ENCODE data around the gene FCMR. TPM values are rescaled to one million over a fixed set of nuclear protein-coding genes. Genes with fewer than 3 reads are reported as not detected.

Gene FCMR
- total and polyA plus RNA-seq, 2 donors from 2014 or later, result 1.3 to 16.7 TPM

DNA sequence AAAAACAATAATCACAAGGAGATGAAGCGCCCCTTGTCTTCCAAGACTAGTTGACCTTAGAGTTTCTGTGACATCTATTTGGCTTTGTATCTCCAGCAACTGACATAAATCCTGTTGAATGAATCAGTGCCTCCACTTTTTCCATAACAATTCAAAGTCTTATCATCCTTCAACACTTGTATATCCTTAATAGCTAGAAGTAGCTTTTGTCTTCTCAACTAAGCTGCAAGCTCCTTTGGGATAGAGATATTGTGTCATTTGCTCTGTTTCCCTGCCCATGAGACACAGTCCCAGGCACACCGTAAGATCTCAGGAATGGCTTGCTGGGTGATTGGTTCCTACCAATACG is 18.8 kb upstream of the FCMR start:
- DNase-seq, result no peak
- Histone ChIP-seq H3K27me3 (ENCODE audit: control insufficient read depth, insufficient read depth, low read length) (no peaks in the 10 kb centered on the region), H3K36me3 (ENCODE audit: control insufficient read depth in 2 of 3, insufficient read depth in 3 of 3, low read length in 3 of 3) (no peaks in the 10 kb centered on the region), H3K9ac (ENCODE audit: low read length in 3 of 3) (no peak overlapping the region), H3K4me1 (ENCODE audit: control insufficient read depth in 2 of 3, insufficient read depth in 2 of 3, low read depth in 1 of 3, low read length in 3 of 3) (peaks cover 0 to 20% (median 16%) of the 10 kb centered on the region in 3 donors), H3K27ac (ENCODE audit: low read depth in 2 of 2, low read length in 2 of 2) (no peak overlapping the region), H3K9me3 (ENCODE audit: control insufficient read depth in 2 of 3, insufficient read depth in 1 of 3, low read length in 3 of 3) (no peaks in the 10 kb centered on the region), H3K4me3 (ENCODE audit: low read length in 3 of 3) (no peak overlapping the region)
- no peak for FAIRE-seq
- TF ChIP-seq, protein P1, sequence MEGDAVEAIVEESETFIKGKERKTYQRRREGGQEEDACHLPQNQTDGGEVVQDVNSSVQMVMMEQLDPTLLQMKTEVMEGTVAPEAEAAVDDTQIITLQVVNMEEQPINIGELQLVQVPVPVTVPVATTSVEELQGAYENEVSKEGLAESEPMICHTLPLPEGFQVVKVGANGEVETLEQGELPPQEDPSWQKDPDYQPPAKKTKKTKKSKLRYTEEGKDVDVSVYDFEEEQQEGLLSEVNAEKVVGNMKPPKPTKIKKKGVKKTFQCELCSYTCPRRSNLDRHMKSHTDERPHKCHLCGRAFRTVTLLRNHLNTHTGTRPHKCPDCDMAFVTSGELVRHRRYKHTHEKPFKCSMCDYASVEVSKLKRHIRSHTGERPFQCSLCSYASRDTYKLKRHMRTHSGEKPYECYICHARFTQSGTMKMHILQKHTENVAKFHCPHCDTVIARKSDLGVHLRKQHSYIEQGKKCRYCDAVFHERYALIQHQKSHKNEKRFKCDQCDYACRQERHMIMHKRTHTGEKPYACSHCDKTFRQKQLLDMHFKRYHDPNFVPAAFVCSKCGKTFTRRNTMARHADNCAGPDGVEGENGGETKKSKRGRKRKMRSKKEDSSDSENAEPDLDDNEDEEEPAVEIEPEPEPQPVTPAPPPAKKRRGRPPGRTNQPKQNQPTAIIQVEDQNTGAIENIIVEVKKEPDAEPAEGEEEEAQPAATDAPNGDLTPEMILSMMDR (IDR thresholded peaks at IDR 0.05; ENCODE audit: borderline replicate concordance, extremely low read depth, insufficient read depth), result no peak
- intact Hi-C loops (cut with DNase I), result no loop called here

DNA sequence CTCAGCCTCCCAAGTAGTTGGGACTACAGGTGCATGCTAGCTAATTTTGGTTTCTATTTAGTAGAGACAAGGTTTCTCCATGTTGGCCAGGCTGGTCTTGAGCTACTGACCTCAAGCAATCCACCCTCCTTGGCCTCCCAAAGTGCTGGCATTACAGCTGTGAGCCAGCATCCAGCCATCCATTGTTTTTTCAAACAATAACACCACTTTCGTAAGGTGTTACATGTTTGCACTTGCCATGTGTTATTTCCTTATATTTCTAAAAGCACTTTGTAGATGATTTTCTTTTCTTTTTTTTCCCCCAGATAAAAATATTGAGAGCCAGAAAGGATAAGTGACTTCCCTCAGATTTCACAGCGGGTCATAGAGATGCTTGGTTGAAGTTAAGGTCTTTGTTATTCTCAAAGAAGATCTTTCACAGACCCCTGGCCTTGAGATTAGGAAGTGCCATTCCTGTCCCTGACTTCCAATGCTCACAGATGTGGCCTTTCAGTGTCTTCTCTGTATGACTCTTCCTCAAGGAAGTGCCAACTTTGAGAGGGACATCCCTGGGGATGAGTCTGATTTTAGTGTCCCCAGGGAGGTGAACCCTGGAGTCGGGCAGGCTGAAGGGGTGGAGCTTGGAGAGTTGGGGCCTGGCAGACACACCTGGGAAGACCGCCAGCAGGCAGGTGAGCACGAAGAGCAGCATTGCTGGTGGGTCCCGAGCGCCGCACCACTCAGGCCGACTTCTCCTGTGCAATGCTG is 18.3 kb upstream of the FCMR start:
- intact Hi-C loops (cut with DNase I), result no loop called here
- FAIRE-seq (no peak), DNase-seq (no peak)
- Histone ChIP-seq H3K36me3 (ENCODE audit: control insufficient read depth in 2 of 3, insufficient read depth in 3 of 3, low read length in 3 of 3) (no peaks in the 10 kb centered on the region), H3K9ac (ENCODE audit: low read length in 3 of 3) (no peak overlapping the region), H3K27me3 (ENCODE audit: control insufficient read depth, insufficient read depth, low read length) (no peaks in the 10 kb centered on the region), H3K9me3 (ENCODE audit: control insufficient read depth in 2 of 3, insufficient read depth in 1 of 3, low read length in 3 of 3) (no peaks in the 10 kb centered on the region), H3K27ac (ENCODE audit: low read depth in 2 of 2, low read length in 2 of 2) (no peak overlapping the region), H3K4me3 (ENCODE audit: low read length in 3 of 3) (no peak overlapping the region), H3K4me1 (ENCODE audit: control insufficient read depth in 2 of 3, insufficient read depth in 2 of 3, low read depth in 1 of 3, low read length in 3 of 3) (peaks cover 0 to 20% (median 13%) of the 10 kb centered on the region in 3 donors)
- TF ChIP-seq, protein P1 (IDR thresholded peaks at IDR 0.05; ENCODE audit: borderline replicate concordance, extremely low read depth, insufficient read depth), result no peak

DNA sequence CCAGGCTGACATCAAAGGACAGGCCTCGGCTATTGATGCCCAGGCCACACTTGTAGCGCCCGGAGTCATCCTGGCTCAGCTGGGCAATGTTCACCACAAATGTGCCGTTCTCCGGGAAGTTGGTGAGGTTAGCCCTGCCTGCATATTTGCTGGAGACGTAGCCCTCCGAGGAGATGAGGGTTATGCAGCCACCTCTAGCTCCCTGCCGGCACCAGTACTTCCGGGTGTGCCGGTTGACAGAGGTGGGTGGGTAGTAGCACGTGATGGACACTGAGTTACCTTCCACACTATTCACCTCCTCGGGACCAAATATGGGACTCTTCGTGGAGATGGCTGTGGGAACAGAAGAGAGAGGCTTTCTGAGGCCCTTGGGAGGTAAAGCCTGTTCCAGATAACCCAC is 17.4 kb upstream of the FCMR start:
- Histone ChIP-seq H3K9ac (ENCODE audit: low read length in 3 of 3) (no peak overlapping the region), H3K9me3 (ENCODE audit: control insufficient read depth in 2 of 3, insufficient read depth in 1 of 3, low read length in 3 of 3) (no peaks in the 10 kb centered on the region), H3K27me3 (ENCODE audit: control insufficient read depth, insufficient read depth, low read length) (no peaks in the 10 kb centered on the region), H3K27ac (ENCODE audit: low read depth in 2 of 2, low read length in 2 of 2) (no peak overlapping the region), H3K36me3 (ENCODE audit: control insufficient read depth in 2 of 3, insufficient read depth in 3 of 3, low read length in 3 of 3) (no peaks in the 10 kb centered on the region), H3K4me3 (ENCODE audit: low read length in 3 of 3) (no peak overlapping the region), H3K4me1 (ENCODE audit: control insufficient read depth in 2 of 3, insufficient read depth in 2 of 3, low read depth in 1 of 3, low read length in 3 of 3) (peaks cover 0 to 20% (median 12%) of the 10 kb centered on the region in 3 donors)
- no peak for DNase-seq
- TF ChIP-seq, protein P1 (IDR thresholded peaks at IDR 0.05; ENCODE audit: borderline replicate concordance, extremely low read depth, insufficient read depth), result no peak
- no peak for FAIRE-seq
- intact Hi-C loops (cut with DNase I), result no loop called here
